Measurements from ENCODE around the gene THOP1. TPM values are rescaled to one million over a fixed set of nuclear protein-coding genes. Genes with fewer than 3 reads are reported as not detected.

Gene THOP1
- polyA plus RNA-seq, 2 of the 4 experiments (the other 2 are of a cell fraction) = 43.5 to 90.5 TPM

DNA sequence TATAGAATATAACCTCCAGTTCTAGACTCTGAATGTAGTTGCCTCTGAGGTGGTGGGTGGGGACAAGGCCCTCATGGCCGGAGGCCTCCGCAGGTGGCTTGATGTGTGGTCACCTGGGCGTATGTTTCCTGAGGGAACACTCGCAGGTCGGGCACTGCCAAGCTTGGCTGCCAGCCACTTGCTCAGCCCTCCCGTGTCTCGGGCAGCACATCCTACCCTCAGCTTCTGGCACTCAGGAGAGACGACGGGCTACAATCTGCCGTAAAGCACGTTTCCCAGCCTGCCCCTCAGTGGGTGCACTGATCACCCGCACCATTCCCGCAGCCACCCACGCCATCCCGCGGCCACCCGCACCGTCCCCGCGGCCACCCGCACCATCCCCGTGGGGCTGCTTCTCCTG lies 15.2 kb downstream of the THOP1 start:
- ATAC-seq = no peak
- Histone ChIP-seq H3K9me3 (no peaks in the 10 kb centered on the region), H3K4me3 (no peak overlapping the region), H3K4me2 (no peak overlapping the region), H3K4me1 (no peaks in the 10 kb centered on the region), H3K27ac (no peak overlapping the region)
- ChIA-PET CTCF (interaction anchor here (1.3 kb wide), 1 partner anchor 10 kb away, joined by 3 read pairs; no protein-coding TSS in a partner anchor), POLR2A (no interaction called here)
- TF ChIP-seq POLR2AphosphoS2 (conservative IDR thresholded peaks at IDR 0.05; ENCODE audit: low read length) (no peak), RAD21 (conservative IDR thresholded peaks at IDR 0.05 in 1 of 2, IDR thresholded peaks at IDR 0.05 in 1 of 2) (no peak)
- TF ChIP-seq, protein P1, sequence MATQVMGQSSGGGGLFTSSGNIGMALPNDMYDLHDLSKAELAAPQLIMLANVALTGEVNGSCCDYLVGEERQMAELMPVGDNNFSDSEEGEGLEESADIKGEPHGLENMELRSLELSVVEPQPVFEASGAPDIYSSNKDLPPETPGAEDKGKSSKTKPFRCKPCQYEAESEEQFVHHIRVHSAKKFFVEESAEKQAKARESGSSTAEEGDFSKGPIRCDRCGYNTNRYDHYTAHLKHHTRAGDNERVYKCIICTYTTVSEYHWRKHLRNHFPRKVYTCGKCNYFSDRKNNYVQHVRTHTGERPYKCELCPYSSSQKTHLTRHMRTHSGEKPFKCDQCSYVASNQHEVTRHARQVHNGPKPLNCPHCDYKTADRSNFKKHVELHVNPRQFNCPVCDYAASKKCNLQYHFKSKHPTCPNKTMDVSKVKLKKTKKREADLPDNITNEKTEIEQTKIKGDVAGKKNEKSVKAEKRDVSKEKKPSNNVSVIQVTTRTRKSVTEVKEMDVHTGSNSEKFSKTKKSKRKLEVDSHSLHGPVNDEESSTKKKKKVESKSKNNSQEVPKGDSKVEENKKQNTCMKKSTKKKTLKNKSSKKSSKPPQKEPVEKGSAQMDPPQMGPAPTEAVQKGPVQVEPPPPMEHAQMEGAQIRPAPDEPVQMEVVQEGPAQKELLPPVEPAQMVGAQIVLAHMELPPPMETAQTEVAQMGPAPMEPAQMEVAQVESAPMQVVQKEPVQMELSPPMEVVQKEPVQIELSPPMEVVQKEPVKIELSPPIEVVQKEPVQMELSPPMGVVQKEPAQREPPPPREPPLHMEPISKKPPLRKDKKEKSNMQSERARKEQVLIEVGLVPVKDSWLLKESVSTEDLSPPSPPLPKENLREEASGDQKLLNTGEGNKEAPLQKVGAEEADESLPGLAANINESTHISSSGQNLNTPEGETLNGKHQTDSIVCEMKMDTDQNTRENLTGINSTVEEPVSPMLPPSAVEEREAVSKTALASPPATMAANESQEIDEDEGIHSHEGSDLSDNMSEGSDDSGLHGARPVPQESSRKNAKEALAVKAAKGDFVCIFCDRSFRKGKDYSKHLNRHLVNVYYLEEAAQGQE (IDR thresholded peaks at IDR 0.05) = no peak
- TF ChIP-seq, protein P2, sequence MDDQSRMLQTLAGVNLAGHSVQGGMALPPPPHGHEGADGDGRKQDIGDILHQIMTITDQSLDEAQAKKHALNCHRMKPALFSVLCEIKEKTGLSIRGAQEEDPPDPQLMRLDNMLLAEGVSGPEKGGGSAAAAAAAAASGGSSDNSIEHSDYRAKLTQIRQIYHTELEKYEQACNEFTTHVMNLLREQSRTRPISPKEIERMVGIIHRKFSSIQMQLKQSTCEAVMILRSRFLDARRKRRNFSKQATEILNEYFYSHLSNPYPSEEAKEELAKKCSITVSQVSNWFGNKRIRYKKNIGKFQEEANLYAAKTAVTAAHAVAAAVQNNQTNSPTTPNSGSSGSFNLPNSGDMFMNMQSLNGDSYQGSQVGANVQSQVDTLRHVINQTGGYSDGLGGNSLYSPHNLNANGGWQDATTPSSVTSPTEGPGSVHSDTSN (IDR thresholded peaks at IDR 0.05) = no peak
- no peak for DNase-seq (ENCODE audit: low read depth in 1 of 2, low spot score in 1 of 2)
- no peak for FAIRE-seq
- WGBS (ENCODE audit: missing lambda C conversion rate) = 98% methylated on average over 13 of the region's 22 CpGs

- 96% methylated on average over 11 of the region's 17 CpGs for WGBS (ENCODE audit: missing lambda C conversion rate)
- ATAC-seq (no peak), FAIRE-seq (no peak), DNase-seq (ENCODE audit: low read depth in 1 of 2, low spot score in 1 of 2) (no peak)
- no peaks in the 10 kb centered on the region for H3K4me1 ChIP-seq
- CTCF ChIA-PET = no interaction called here
- POLR2A ChIA-PET = no interaction called here
- no peak overlapping the region for H3K27ac ChIP-seq
- H3K4me3 ChIP-seq = no peak overlapping the region
- H3K9me3 ChIP-seq = no peaks in the 10 kb centered on the region
- TF ChIP-seq EHMT2 (IDR thresholded peaks at IDR 0.05; ENCODE audit: low read depth) (no peak), ZSCAN20 (CRISPR knock-in tag; IDR thresholded peaks at IDR 0.05) (no peak), MYC (IDR thresholded peaks at IDR 0.05; ENCODE audit: borderline replicate concordance, low read length) (no peak), PHF8 (IDR thresholded peaks at IDR 0.05; ENCODE audit: borderline replicate concordance, low read depth) (no peak), FOXS1 (CRISPR knock-in tag; IDR thresholded peaks at IDR 0.05) (no peak), CTCF (IDR thresholded peaks at IDR 0.05) (no peak), JUNB (IDR thresholded peaks at IDR 0.05) (no peak), RNF2 (IDR thresholded peaks at IDR 0.05; ENCODE audit: borderline replicate concordance, low read depth) (no peak), RCOR1 (IDR thresholded peaks at IDR 0.05; ENCODE audit: low read depth, low read length) (no peak), FOSB (CRISPR knock-in tag; IDR thresholded peaks at IDR 0.05) (no peak), ZFP36 (IDR thresholded peaks at IDR 0.05; ENCODE audit: borderline replicate concordance, partially characterized antibody) (no peak)
- no peak overlapping the region for H3K4me2 ChIP-seq
These were observed 17.5 kb downstream of the THOP1 start for GRCh38 chr19:2802826-2803225.

GRCh38 chr19:2803486-2804155 lies 18.3 kb downstream of the THOP1 start:
- ChIA-PET CTCF (no interaction called here), POLR2A (no interaction called here)
- WGBS (ENCODE audit: missing lambda C conversion rate) = 88% methylated on average over 28 of the region's 29 CpGs

More at GRCh38 chr19:2803486-2804155, 18.3 kb downstream of the THOP1 start:
- H3K27ac ChIP-seq = no peak overlapping the region
- H3K9me3 ChIP-seq = no peaks in the 10 kb centered on the region
- ATAC-seq (no peak), DNase-seq (ENCODE audit: low read depth in 1 of 2, low spot score in 1 of 2) (no peak), FAIRE-seq (no peak)
- TF ChIP-seq EP300 (IDR thresholded peaks at IDR 0.05) = no peak
- TF ChIP-seq FOSL2 (IDR thresholded peaks at IDR 0.05) = no peak
- no peak for TF ChIP-seq FOSL2 (CRISPR knock-in tag; IDR thresholded peaks at IDR 0.05)
- TF ChIP-seq EHF (CRISPR knock-in tag; IDR thresholded peaks at IDR 0.05) = no peak
- TF ChIP-seq, protein P3, sequence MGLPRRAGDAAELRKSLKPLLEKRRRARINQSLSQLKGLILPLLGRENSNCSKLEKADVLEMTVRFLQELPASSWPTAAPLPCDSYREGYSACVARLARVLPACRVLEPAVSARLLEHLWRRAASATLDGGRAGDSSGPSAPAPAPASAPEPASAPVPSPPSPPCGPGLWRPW (IDR thresholded peaks at IDR 0.05) = no peak
- no peak overlapping the region for H3K4me3 ChIP-seq
- no peaks in the 10 kb centered on the region for H3K4me1 ChIP-seq
- no peak overlapping the region for H3K4me2 ChIP-seq

All from A549 (cell line).